Heart right ventricle (tissue), 16 donors: ENCODE measurements around the gene SLC25A46. TPM values are rescaled to one million over a fixed set of nuclear protein-coding genes. Genes with fewer than 3 reads are reported as not detected.
A peak's percentile ranks its signal among the peaks of the same experiment; 100 is the strongest.
"Not testable (repeated sequence)": the region's sequence is repeated elsewhere in the genome, so short reads cannot be mapped to it uniquely, and the experiment has no call there.

Experiments
- ATAC-seq, 8 donors: fragments of 200-7000 bp; cut with Tn5 transposase; one replicate each; pipeline ENCODE4 v1.9.1; 2020; ENCODE audit warnings: mild to moderate bottlenecking in 8 of 8, moderate library complexity in 8 of 8, moderate number of reproducible peaks in 1 of 8
- DNase-seq, 2 donors: peaks; one replicate each; pipeline ENCODE4 v3.0.0-alpha.2; 2020
- H3K27ac ChIP-seq, 10 donors: fragments of 200-600 bp; sonication (generic) in 2 of 10; one replicate each; pipeline versions ENCODE4 v1.5.0 to v1.8.0; 2020 to 2022; ENCODE audit warnings: mild to moderate bottlenecking in 3 of 10
- H3K27me3 ChIP-seq, 7 donors: fragments of 200-600 bp; one replicate each; pipeline ENCODE4 v1.8.0; 2021 to 2022; ENCODE audit warnings: mild to moderate bottlenecking in 2 of 7
- H3K36me3 ChIP-seq, 9 donors: fragments of 200-600 bp; sonication (generic) in 1 of 9; one replicate each; pipeline versions ENCODE4 v1.5.0 to v1.8.0; 2020 to 2022; ENCODE audit warnings: mild to moderate bottlenecking in 2 of 9
- H3K4me1 ChIP-seq, 9 donors: fragments of 200-600 bp; sonication (generic) in 1 of 9; one replicate each; pipeline versions ENCODE4 v1.5.0 to v1.8.0; 2020 to 2022; ENCODE audit warnings: mild to moderate bottlenecking in 4 of 9
- H3K4me3 ChIP-seq, 10 donors: fragments of 200-600 bp; sonication (generic) in 2 of 10; one replicate each; pipeline versions ENCODE4 v1.5.0 to v1.8.0; 2020 to 2022; ENCODE audit warnings: mild to moderate bottlenecking in 7 of 10, moderate library complexity in 2 of 10
- H3K9me3 ChIP-seq, 11 donors: fragments of 200-600 bp in 10 of 11; sonication (generic) in 2 of 11; one replicate each; pipeline versions ENCODE4 v1.5.0 to v1.8.0; 2013 to 2022; ENCODE audit warnings: mild to moderate bottlenecking in 2 of 11, control low read depth in 1 of 11, moderate library complexity in 1 of 11
- CTCF ChIP-seq, 9 donors: fragments of 200-600 bp; sonication (generic) in 2 of 9; IDR thresholded peaks; one replicate each; pipeline versions ENCODE4 v1.5.0 to v1.8.0; 2021 to 2022; ENCODE audit warnings: antibody characterized with exemption in 9 of 9, mild to moderate bottlenecking in 5 of 9, moderate library complexity in 1 of 9
- WGBS, 2 donors: extraction: QIAGEN DNeasy Blood & Tissue Kit; methylation state at CpG; one replicate each; pipeline ENCODE4 v1.1.7; 2013; ENCODE audit warnings: inconsistent platforms in 1 of 2; 5-methylcytosine and 5-hydroxymethylcytosine counted together
- intact Hi-C, 10 donors: fragments of 100-400 bp; cut with DNase I; formaldehyde crosslinking; loops; one replicate each; pipeline versions ENCODE4 v1.11.1 to v1.14.2; 2022
- polyA plus RNA-seq, 2 donors: library from polyadenylated mRNA; stranded (reverse); fragments of 200-250 nt; gene quantifications; one replicate each; pipeline ENCODE4 v1.2.3, GENCODE V29; 2013
- total RNA-seq, 10 donors: library from RNA; stranded (reverse); fragmentation: NEBNext Ultra II Directional in 3 of 10; extraction: Animal tissue kit (Norgen Biotek cat#: 25700) in 3 of 10; gene quantifications; one replicate each; pipeline versions ENCODE4 v1.2.1 to v1.2.4, GENCODE V29; 2021 to 2023
- donor health status: Arrhythmogenic right ventricular cardiomyopathy.
- donor health status: ischemic (EF 13 %, LVEDD 7.1; RV severe dilation, severe dysfunction).
- donor health status: healthy with polysubstance abuse.
- donor health status: DM: no; HTN: yes; CAD: no.
- donor health status: DM: no; HTN: no; CAD: no.
- donor health status: ischemic (EF 25% LVEDD 6.9; RV normal size, moderate dysfunction).
- donor health status: ischemic (EF 25% LVEDD 5.7; RV mildly dilated, moderate dysfunction).
- donor health status: healthy.
- donor health status: DM: yes; HTN: yes; CAD: no.
- donor health status: Ischemic cardiomyopathy.
- donor health status: ischemic (EF 35%, LVEDD 5.7; RV mildly dilated, moderate dysfunction).
- donor health status: nonischemic (EF 11% LVEDD 7.7; RV severe dilation, severe dysfunction).
- donor health status: DM: yes; HTN: yes; CAD: no.
- donor health status: PGD.
- donor health status: ischemic (EF 29% LVEDD 5.4; RV normal size, mild dysfunction).
- donor health status: nonischemic (EF 23%, LVEDD 6.1; RV moderate dilation, normal function).

Gene SLC25A46
- total and polyA plus RNA-seq, 12 donors: 10.5 to 69.3 (median 60.0) TPM

- Histone ChIP-seq H3K27ac (no peak overlapping the region), H3K27me3 (no peaks in the 10 kb centered on the region), H3K9me3 (peaks cover 0 to 16% (median 3%) of the 10 kb centered on the region in 11 donors), H3K36me3 (no peaks in the 10 kb centered on the region), H3K4me1 (no peaks in the 10 kb centered on the region), H3K4me3 (no peak overlapping the region)
- no peak for TF ChIP-seq CTCF (IDR thresholded peaks at IDR 0.05)
- DNase-seq (no peak), ATAC-seq (no peak)
- intact Hi-C loops: no loop called here
Measured at GRCh38 chr5:110784901-110785300, 46.1 kb downstream of the SLC25A46 start.

GRCh38 chr5:110785356-110785755 lies 46.5 kb downstream of the SLC25A46 start:
- Histone ChIP-seq H3K4me3 (no peak overlapping the region), H3K9me3 (peaks cover 0 to 16% (median 3%) of the 10 kb centered on the region in 11 donors), H3K27ac (no peak overlapping the region), H3K27me3 (no peaks in the 10 kb centered on the region), H3K4me1 (no peaks in the 10 kb centered on the region), H3K36me3 (no peaks in the 10 kb centered on the region)
- DNase-seq (no peak), ATAC-seq (no peak)
- intact Hi-C loops: no loop called here
- TF ChIP-seq CTCF (IDR thresholded peaks at IDR 0.05): no peak
- 59 to 63% methylated on average over 1 of the region's 1 CpG for WGBS, 2 donors

GRCh38 chr5:110788006-110788405 lies 49.2 kb downstream of the SLC25A46 start:
- DNase-seq, ATAC-seq, intact Hi-C loops, H3K4me1 ChIP-seq, H3K4me3 ChIP-seq, H3K36me3 ChIP-seq, H3K27ac ChIP-seq, H3K27me3 ChIP-seq: not testable (repeated sequence)
- 92 to 97% methylated on average over 3 of the region's 3 CpGs for WGBS, 2 donors
- peaks cover 0 to 16% (median 3%) of the 10 kb centered on the region in 11 donors for H3K9me3 ChIP-seq

GRCh38 chr5:110790673-110791072 lies 51.9 kb downstream of the SLC25A46 start:
- Histone ChIP-seq H3K4me1 (no peaks in the 10 kb centered on the region), H3K27me3 (no peaks in the 10 kb centered on the region), H3K36me3 (no peaks in the 10 kb centered on the region), H3K4me3 (no peak overlapping the region), H3K9me3 (peaks cover 0 to 14% (median 0%) of the 10 kb centered on the region in 11 donors), H3K27ac (no peak overlapping the region)
- intact Hi-C loops: loop anchor here in 2 of 10 donors (2.0 to 5.0 kb wide), 2 partner anchors 272 kb away; no protein-coding TSS in a partner anchor
- DNase-seq: no peak
- WGBS, 2 donors: 9 to 36% methylated on average over 1 of the region's 1 CpG
- ATAC-seq: no peak
- TF ChIP-seq CTCF (IDR thresholded peaks at IDR 0.05): peak in 6 of 9 donors; percentile 25 to 55 (median 40)

- WGBS, 2 donors: 41 to 54% methylated on average over 1 of the region's 1 CpG
- DNase-seq: no peak
Measured at GRCh38 chr5:110802998-110803397, 64.2 kb downstream of the SLC25A46 start.

More at GRCh38 chr5:110802998-110803397, 64.2 kb downstream of the SLC25A46 start:
- no peak for TF ChIP-seq CTCF (IDR thresholded peaks at IDR 0.05)
- peaks cover 0 to 34% (median 3%) of the 10 kb centered on the region in 11 donors for H3K9me3 ChIP-seq
- intact Hi-C loops: no loop called here
- no peak overlapping the region for H3K27ac ChIP-seq
- H3K4me3 ChIP-seq: no peak overlapping the region
- ATAC-seq: no peak
- no peaks in the 10 kb centered on the region for H3K4me1 ChIP-seq
- no peaks in the 10 kb centered on the region for H3K27me3 ChIP-seq
- H3K36me3 ChIP-seq: no peaks in the 10 kb centered on the region
